HG03159 (cell line): Measurements from ENCODE around the gene GRIK2.
A peak's percentile ranks its signal among the peaks of the same experiment; 100 is the strongest.
"Not testable (repeated sequence)": the region's sequence is repeated elsewhere in the genome, so short reads cannot be mapped to it uniquely, and the experiment has no call there.

Source experiments
- ATAC-seq: cut with Tn5 transposase; IDR thresholded peaks from one replicate; pipeline ENCODE4 v1.9.1; 2021; ENCODE audit warnings: mild to moderate bottlenecking, moderate library complexity; ENCODE audit not compliant: unreplicated experiment

Gene GRIK2

DNA sequence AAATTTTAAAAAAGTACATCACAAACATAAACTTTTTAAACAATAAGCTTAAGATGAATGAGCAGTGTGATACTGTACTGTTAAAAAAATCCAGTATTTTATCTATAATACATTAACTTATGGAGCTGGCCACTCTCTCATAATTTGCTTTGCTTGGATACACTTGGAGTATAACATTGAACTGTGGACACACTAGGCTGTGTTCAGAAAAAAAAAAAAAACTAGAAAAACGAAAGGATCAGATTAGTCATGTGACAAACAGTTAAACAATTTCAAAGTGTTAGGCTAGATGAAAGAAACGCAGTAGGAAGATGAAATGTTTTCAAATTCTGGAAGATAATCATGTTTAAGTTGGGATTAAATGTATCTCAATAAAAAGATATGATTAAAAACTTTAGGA, 220.0 kb downstream of the GRIK2 start:
- no peak for ATAC-seq

DNA sequence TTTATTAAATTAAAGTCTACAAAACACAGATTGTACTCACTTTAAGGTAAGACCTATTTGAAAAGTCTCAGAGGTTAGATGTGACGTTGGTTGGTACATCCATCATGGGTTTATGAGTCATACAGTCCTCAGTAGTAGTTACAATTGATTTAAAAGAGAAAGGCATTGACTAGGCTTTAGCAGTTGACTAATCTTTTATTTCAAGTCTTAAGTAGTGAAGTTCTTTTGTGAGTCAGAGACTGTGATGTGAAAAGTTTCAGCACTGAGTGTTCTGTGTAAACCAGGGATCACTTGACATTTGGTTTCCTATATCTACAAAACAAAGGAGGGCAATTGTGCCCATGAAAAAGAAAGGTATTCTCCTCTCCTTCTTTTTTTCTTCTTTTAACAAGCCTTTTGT, 221.3 kb downstream of the GRIK2 start:
- ATAC-seq: no peak

GRCh38 chr6:101626269-101626668, 232.8 kb downstream of the GRIK2 start:
- no peak for ATAC-seq

DNA sequence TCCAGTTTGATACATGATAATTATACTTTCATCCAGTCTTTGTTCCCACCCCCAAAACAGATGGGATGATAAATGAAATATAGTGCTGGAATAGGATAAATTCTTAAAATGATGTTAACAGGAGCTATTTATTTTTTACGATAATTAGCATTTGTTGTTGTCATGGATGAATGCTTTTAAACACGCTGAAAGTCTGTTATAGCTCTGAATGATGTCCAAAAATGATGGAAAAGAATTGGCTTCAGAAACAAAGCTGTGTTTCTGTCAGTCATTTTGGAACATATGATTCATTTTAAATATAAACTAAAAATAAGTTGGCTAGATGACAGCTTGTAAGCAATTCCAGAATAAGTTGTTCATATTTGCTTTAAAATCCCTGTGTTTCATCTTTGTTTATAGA, 237.4 kb downstream of the GRIK2 start:
- no peak for ATAC-seq

DNA sequence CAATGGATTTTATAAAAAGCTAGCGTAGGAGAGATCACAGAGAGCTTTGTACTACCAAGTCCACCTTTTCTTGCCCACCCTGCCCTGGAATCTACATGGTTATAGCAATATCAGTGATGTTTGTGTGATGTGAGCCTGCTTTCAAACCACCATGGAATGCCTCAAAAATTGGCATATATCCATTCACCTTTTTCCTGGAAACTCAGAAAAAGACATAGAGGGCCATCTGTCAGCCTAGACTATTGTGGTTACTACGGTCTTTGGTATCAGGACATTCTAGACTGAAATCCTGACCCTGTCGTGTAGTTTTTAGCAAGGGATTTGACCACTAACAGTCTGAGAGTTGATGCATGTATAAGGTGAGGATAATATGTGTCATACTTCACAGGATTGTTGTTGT, 239.6 kb downstream of the GRIK2 start:
- no peak for ATAC-seq

GRCh38 chr6:101638865-101639264, 245.4 kb downstream of the GRIK2 start:
- not testable (repeated sequence) for ATAC-seq

DNA sequence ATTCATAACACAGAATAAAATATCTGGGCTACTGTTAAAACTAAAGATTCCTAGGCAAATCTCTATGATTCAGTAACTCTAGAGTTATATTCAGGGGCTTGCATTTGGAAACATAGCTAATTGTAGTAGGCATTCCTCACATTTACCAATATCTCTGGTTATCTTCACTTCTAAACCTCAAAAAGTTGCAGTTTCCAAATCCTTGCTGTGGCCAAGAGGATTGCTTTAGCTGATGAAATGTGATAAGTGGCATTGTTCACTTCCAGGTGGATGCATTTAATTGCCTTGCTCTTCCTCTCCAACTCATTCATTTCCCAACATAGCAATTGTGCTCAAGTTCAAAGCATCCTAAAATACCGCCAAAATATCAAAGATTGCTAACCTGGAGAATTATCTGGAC, 246.6 kb downstream of the GRIK2 start:
- ATAC-seq: no peak

DNA sequence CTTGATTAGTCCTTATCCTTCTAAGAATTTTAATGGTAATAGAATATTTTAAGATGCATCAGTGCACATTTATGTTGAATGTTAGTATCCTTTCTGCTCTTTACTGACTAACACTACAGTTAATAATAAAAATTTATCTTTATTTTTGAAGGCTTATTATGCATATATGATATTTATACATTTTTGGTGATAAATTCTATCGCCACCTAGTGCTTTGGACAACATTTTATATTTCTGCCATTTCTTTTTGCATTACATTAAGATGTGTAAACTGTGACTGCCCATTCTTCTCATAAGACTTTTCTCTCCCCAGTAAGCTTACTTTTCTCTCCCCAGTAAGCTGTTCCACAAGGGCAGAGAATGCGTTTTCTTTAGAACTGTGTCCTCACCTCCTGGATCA, 252.3 kb downstream of the GRIK2 start:
- no peak for ATAC-seq

DNA sequence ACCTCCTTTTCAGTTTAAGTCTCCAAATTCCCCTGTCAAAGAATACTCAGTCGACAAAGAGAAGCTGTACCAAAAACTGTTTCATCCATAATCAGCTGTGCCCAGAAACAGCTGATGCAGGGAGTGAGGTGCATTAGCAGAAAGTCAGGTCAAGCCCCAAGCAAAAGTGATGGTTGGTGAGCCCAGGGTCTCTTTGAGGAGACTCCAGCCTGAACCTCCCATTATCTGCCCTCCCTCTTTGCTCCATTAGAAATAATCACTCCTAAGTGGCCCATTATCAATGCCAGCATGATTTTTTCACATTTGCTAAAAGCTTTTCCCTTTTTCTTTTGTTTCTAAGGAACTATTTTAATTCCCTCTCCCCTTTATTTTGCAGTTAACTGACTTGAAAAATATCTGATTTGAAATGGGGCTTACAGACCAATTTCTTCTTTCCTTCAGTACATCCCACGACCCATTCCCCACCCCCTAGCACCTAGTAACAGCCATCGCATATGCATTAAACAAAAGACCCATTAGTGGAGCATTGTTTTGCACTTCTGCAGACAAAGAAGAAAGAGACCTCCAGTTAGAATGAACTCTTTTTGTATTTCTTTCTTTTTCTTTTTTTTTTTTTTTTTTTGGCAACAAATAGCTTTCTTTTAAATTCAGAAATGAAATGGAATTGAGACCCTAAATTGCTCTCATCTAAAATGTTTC, 257.0 kb downstream of the GRIK2 start:
- no peak for ATAC-seq

- ATAC-seq: no peak
Observed at GRCh38 chr6:101652079-101652478, 258.6 kb downstream of the GRIK2 start.

GRCh38 chr6:101655109-101655508, 261.6 kb downstream of the GRIK2 start:
- no peak for ATAC-seq

GRCh38 chr6:101662111-101662897, 268.8 kb downstream of the GRIK2 start:
- peak; percentile 81 for ATAC-seq

GRCh38 chr6:101663100-101663499, 269.6 kb downstream of the GRIK2 start:
- ATAC-seq: no peak

DNA sequence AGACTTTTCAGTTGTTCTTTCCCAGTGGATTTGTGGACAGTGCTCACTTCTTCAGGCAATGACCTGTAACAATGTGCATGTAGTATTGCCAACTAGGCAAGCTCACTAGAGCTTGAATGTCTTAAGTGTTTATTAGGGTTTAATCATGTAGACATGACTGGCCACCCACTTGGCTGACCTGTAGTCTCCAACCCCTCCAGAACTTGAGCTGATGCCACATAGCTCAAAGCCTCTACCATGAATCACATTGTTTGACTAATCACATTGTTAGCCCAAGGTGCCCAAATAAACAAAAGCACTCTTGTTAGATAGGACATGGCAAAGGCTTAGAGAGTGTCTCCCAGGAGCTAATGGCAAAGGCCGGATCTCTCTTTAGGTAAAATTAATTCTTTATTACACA, 272.7 kb downstream of the GRIK2 start:
- no peak for ATAC-seq

GRCh38 chr6:101668496-101669030, 275.1 kb downstream of the GRIK2 start:
- no peak for ATAC-seq

- ATAC-seq: no peak
Observed at GRCh38 chr6:101676187-101676586, 282.7 kb downstream of the GRIK2 start.

DNA sequence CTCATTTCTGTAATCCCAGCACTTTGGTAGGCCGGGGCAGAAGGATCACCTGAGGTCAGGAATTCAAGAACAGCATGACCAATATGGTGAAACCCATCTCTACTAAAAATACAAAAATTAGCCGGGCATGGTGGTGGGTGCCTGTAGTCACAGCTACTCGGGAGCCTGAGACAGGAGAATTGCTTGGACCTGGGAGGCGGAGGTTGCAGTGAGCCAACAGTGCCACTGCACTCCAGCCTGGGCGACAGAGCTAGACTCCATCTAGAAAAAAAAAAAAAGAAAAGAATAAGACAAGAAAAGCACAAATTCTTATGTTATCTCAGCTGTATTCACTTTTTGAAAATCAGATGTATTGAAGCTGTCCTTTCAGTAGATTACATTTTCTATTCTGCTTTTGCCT, 289.4 kb downstream of the GRIK2 start:
- no peak for ATAC-seq

DNA sequence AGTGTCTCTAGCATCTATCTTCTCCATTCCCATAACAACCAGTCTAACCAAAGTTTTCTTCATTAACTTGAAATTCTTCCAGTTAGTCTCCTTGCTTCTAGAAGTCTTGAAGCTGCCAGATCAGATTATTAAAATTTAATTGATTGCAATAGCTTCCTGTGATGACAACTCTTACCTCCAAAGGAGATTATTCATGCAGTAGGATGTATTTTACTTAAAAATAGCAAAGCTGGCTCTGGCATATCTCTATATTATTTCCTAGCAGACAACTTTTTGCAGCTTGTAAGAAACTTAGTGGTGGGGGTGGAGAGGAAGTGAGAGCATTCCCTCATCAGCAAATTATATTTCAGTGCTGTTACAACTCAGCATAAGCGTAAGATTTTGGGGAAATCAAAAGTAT, 290.4 kb downstream of the GRIK2 start:
- no peak for ATAC-seq

DNA sequence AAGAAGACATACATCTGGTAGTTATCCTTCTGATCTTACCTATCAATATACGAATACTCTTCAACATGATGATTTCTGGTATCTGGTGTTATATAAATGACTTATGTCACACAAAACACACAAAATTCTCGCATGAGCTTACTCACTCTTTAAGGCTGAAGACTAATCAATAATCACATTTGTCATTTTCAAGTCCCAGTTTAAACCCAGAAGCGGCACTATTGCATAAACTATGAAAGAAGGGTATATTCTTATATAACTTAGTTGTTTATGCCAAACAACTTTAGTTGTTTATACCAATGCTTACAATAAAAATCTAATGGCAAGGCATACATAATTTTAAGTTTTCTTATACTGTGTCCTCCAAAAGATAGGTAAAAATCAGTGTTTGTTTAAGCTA, 293.1 kb downstream of the GRIK2 start:
- ATAC-seq: no peak

GRCh38 chr6:101689156-101689555, 295.6 kb downstream of the GRIK2 start:
- no peak for ATAC-seq

- no peak for ATAC-seq
Observed at GRCh38 chr6:101689695-101690094, 296.2 kb downstream of the GRIK2 start.

GRCh38 chr6:101700655-101701054, 307.1 kb downstream of the GRIK2 start:
- ATAC-seq: no peak
